NT2/D1 (cell line): ENCODE measurements around the gene RPL18.

Experiments used
- SUZ12 ChIP-seq: IDR thresholded peaks from 2 replicates; pipeline ENCODE4 v1.6.1; 2011; ENCODE audit not compliant: insufficient read length, insufficient read depth; ENCODE audit errors: extremely low read depth
- YY1 ChIP-seq: IDR thresholded peaks from 2 replicates; pipeline ENCODE4 v1.6.1; 2011; ENCODE audit not compliant: insufficient read length, insufficient read depth
- ZNF274 ChIP-seq: IDR thresholded peaks from 2 replicates; pipeline ENCODE4 v1.6.1; 2011; ENCODE audit warnings: mild to moderate bottlenecking, low read depth, low read length

DNA sequence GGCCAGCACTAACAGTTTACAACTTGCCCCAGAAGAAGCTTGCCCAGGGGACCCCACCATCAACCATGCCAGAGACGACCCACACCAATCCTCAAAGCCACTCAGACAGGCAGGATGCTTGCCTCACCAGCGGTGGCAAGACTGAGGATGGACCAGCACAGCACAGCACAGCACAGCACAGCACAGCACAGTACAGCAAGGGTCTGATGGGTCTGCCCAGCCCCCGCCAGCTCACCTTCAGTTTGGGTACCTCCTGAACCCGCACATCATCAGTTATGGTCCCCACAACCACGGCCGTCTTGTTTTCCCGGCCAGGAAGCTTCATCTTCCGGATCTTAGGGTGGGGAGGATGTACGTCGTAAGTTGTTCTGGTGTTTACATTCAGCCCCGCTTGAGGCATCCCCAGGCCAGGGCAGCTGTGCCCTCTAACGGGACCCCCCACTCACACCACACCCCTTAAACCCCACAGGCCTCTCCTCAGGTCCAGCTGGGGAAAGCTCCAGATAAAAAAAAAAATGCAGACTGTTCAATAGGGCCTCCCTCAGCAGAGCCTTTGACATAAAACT, 2.4 kb downstream of the RPL18 start:
- no peak for TF ChIP-seq ZNF274
- no peak for TF ChIP-seq YY1
- TF ChIP-seq SUZ12: no peak
